Testis (tissue), 2 donors: Measurements from ENCODE around the gene CHDH.
A peak's percentile ranks its signal among the peaks of the same experiment; 100 is the strongest.

Experiments
- CTCF ChIP-seq, 3 experiments: fragments of 450-650 bp in 2 of 3; fragments of 200-600 bp in 1 of 3; sonication (generic) in 1 of 3; IDR thresholded peaks; one replicate each; pipeline ENCODE4 v1.5.1; 2016 to 2019; ENCODE audit warnings: antibody characterized with exemption in 3 of 3, mild to moderate bottlenecking in 2 of 3, moderate library complexity in 1 of 3
- POLR2A ChIP-seq: fragments of 450-650 bp; IDR thresholded peaks from one replicate; pipeline ENCODE4 v1.6.1; 2017; ENCODE audit warnings: antibody characterized with exemption, mild to moderate bottlenecking, moderate library complexity

- TF ChIP-seq CTCF (IDR thresholded peaks at IDR 0.05) (peak in 1 of 3 experiments; percentile 9), POLR2A (no peak)
Observed at GRCh38 chr3:53845103-53845880, 927 bp downstream of the CHDH start.
